Small intestine (tissue), 7 donors: Measurements from ENCODE around the gene EHD3. TPM values are rescaled to one million over a fixed set of nuclear protein-coding genes. Genes with fewer than 3 reads are reported as not detected.

ENCODE experiments used
- DNase-seq, 2 donors: peaks; one replicate each; pipeline versions ENCODE4 v3.0.0 to v3.0.0-alpha.2; 2013
- FAIRE-seq: peaks from 2 replicates; lab custom pipeline; 2012; peaks lifted over from hg19 to GRCh38; lab: Jason Lieb, UNC
- H3K27ac ChIP-seq, 3 donors: one replicate each; pipeline ENCODE4 v1.5.1; 2013; ENCODE audit warnings: low read length in 2 of 3, mild to moderate bottlenecking in 2 of 3, control low read depth in 1 of 3, inconsistent platforms in 1 of 3, low read depth in 1 of 3, moderate library complexity in 1 of 3
- H3K27me3 ChIP-seq, 3 donors: one replicate each; pipeline ENCODE4 v1.6.1; 2013; ENCODE audit warnings: low read length in 3 of 3, inconsistent platforms in 1 of 3; ENCODE audit not compliant: control insufficient read depth in 3 of 3, insufficient read depth in 3 of 3
- H3K36me3 ChIP-seq, 3 donors: one replicate each; pipeline ENCODE4 v1.6.1; 2013; ENCODE audit warnings: low read length in 3 of 3, inconsistent platforms in 1 of 3, low read depth in 1 of 3, mild to moderate bottlenecking in 1 of 3, moderate library complexity in 1 of 3; ENCODE audit not compliant: control insufficient read depth in 3 of 3, insufficient read depth in 2 of 3
- H3K4me1 ChIP-seq, 3 donors: one replicate each; pipeline ENCODE4 v1.6.1; 2013; ENCODE audit warnings: low read length in 2 of 3, inconsistent platforms in 1 of 3, low read depth in 1 of 3, mild to moderate bottlenecking in 1 of 3, moderate library complexity in 1 of 3; ENCODE audit not compliant: control insufficient read depth in 3 of 3, insufficient read depth in 2 of 3
- H3K4me3 ChIP-seq, 3 donors: one replicate each; pipeline ENCODE4 v1.5.1; 2013; ENCODE audit warnings: low read length in 3 of 3, control low read depth in 1 of 3, inconsistent platforms in 1 of 3, low read depth in 1 of 3, mild to moderate bottlenecking in 1 of 3, moderate library complexity in 1 of 3
- H3K9me3 ChIP-seq, 2 donors: one replicate each; pipeline ENCODE4 v1.6.1; 2013; ENCODE audit warnings: low read depth in 1 of 2, low read length in 1 of 2; ENCODE audit not compliant: control insufficient read depth in 2 of 2, insufficient read depth in 1 of 2
- WGBS, 3 donors: extraction: QIAGEN DNeasy Blood & Tissue Kit; methylation state at CpG; one replicate each; pipeline ENCODE4 v1.1.7; 2013; 5-methylcytosine and 5-hydroxymethylcytosine counted together
- polyA plus RNA-seq, 4 donors: library from polyadenylated mRNA; stranded (reverse) in 3 of 4; unstranded in 1 of 4; fragments of 200-250 nt in 3 of 4; fragments of 120-200 nt in 1 of 4; gene quantifications; one replicate each; pipeline versions ENCODE4 v1.2.1 to v1.2.3, GENCODE V29; 2013
- donor health status: healthy with polysubstance abuse.
- donor health status: control.
- donor health status: control.
- donor health status: Bipolar disorder and iron deficiency.
- donor health status: healthy.

The EHD3 gene
- polyA plus RNA-seq, 4 donors, result 0.22 to 2.7 (median 1.9) TPM

DNA sequence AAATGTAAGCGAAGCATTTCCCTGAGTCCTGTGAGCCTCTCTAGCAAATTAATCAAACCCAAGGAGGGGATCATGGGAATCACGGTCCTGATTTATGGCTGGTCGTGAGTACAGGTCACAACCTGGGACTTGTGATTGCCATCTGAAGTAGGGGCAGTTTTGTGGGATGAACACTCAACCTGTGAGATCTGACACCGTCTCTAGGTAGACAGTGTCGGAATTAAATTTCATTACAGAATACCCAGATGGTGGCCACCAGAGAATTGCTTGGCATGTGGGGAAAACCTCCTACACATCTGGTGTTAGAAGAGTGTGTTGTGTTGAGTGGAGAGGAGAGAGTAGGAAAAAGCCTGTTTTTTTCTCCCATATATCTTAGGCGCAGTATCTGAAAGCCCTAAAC is 29.2 kb upstream of the EHD3 start:
- Histone ChIP-seq H3K4me3 (no peak overlapping the region), H3K36me3 (no peaks in the 10 kb centered on the region), H3K9me3 (no peaks in the 10 kb centered on the region), H3K27ac (no peak overlapping the region), H3K27me3 (peaks cover 0 to 2% (median 0%) of the 10 kb centered on the region in 3 donors), H3K4me1 (no peaks in the 10 kb centered on the region)
- FAIRE-seq, result no peak
- no peak for DNase-seq
- 71 to 87% (median 77%) methylated on average over 6 of the region's 6 CpGs for WGBS, 3 donors

DNA sequence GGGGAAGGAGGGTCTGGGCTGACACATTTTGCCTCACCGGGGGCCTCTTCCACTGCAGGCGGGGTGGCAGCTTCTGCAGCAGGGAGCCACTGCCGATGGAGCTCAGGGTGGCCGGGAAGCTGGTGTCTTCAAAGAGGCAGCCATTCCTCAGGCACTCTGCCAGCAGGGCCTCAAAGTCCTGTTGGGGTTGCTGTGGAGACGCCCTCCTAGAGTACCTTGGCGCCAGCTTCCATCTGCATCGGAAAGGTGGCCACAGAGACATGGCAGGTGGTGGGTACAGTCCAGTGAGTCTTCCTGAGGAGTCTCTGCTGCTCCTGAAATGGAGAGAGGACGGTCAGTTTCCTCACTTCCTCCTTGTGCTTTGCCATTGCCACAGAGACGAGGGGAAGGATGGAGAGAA is 28.8 kb upstream of the EHD3 start:
- DNase-seq, result no peak
- peaks cover 0 to 2% (median 0%) of the 10 kb centered on the region in 3 donors for H3K27me3 ChIP-seq
- no peaks in the 10 kb centered on the region for H3K36me3 ChIP-seq
- no peaks in the 10 kb centered on the region for H3K9me3 ChIP-seq
- H3K4me3 ChIP-seq, result no peak overlapping the region
- whole genome bisulfite sequencing, 3 donors, result 51 to 77% (median 68%) methylated on average over 9 of the region's 9 CpGs
- no peak for FAIRE-seq
- H3K27ac ChIP-seq, result no peak overlapping the region
- no peaks in the 10 kb centered on the region for H3K4me1 ChIP-seq

DNA sequence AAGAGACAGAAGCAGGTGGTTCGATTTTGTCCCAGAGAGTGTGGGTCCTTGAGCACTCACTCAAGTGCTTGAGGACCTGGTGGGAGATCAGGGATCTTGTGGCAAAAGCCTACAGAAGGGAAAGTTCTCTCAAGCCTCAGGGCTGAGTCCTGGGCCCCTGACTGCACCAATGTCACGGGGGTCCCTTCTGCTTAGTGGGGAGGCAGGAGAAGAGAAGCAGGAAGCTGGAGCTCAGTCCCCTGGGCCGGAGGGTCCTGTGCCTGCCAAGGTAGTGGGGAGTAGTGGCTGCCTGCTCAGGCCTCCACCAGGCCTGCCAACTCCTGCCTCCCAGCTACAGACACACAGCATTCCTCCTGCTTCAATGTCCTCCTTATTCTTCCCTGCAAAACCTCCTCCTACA is 28.3 kb upstream of the EHD3 start:
- peaks cover 0 to 2% (median 0%) of the 10 kb centered on the region in 3 donors for H3K27me3 ChIP-seq
- H3K9me3 ChIP-seq, result no peaks in the 10 kb centered on the region
- no peaks in the 10 kb centered on the region for H3K4me1 ChIP-seq
- no peak overlapping the region for H3K27ac ChIP-seq
- WGBS, 3 donors, result 62 to 89% (median 84%) methylated on average over 3 of the region's 3 CpGs
- no peak for FAIRE-seq
- no peaks in the 10 kb centered on the region for H3K36me3 ChIP-seq
- no peak for DNase-seq
- no peak overlapping the region for H3K4me3 ChIP-seq

DNA sequence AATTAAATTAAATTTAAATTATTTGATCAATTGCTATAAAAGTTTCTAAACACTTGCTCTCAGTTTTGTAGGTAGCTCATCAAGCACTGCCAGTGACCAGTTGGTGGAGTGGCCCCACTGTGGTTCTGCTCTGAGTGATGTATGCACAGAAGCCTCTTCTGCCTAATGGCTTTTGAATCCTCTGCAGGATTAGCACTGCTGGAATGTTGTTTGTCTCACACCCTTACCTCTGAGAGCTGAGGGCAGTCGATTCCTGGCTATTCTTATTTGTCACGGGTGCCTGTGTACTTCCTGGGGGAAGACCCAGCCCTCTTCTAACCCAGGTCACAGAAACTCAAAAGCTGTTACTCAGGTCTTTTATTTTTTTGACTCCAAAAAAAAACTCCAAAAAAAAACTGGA is 26.2 kb upstream of the EHD3 start:
- H3K4me3 ChIP-seq, result no peak overlapping the region
- no peak for DNase-seq
- 47 to 53% (median 50%) methylated on average over 2 of the region's 2 CpGs for WGBS, 3 donors

DNA sequence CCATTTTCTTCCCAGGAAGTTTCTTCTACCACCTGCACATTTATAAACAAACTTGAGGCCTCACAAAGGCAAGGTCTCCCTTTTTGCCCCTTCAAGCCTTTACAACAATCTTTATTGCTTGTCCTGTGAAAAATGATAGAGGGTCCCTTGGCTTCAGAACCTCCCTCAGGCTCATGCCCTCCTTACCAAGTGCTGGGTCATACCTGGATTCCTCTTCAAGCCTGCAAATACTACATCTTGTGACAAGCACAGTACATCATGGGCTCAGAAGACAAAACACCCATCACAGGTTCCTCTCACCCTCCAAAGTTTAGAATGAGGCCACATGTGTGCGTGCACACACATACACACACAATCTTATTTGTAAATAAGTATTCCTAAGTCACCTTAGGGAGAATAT is 25.7 kb upstream of the EHD3 start:
- Histone ChIP-seq H3K27ac (no peak overlapping the region), H3K9me3 (no peaks in the 10 kb centered on the region), H3K36me3 (no peaks in the 10 kb centered on the region), H3K27me3 (peaks cover 0 to 2% (median 0%) of the 10 kb centered on the region in 3 donors), H3K4me3 (no peak overlapping the region), H3K4me1 (no peaks in the 10 kb centered on the region)
- 90 to 95% (median 92%) methylated on average over 1 of the region's 1 CpG for WGBS, 3 donors
- FAIRE-seq (no peak), DNase-seq (no peak)

More for the DNA sequence above, 26.2 kb upstream of the EHD3 start:
- peaks cover 0 to 2% (median 0%) of the 10 kb centered on the region in 3 donors for H3K27me3 ChIP-seq
- H3K4me1 ChIP-seq, result no peaks in the 10 kb centered on the region
- no peak for FAIRE-seq
- no peaks in the 10 kb centered on the region for H3K9me3 ChIP-seq
- no peak overlapping the region for H3K27ac ChIP-seq
- H3K36me3 ChIP-seq, result no peaks in the 10 kb centered on the region

DNA sequence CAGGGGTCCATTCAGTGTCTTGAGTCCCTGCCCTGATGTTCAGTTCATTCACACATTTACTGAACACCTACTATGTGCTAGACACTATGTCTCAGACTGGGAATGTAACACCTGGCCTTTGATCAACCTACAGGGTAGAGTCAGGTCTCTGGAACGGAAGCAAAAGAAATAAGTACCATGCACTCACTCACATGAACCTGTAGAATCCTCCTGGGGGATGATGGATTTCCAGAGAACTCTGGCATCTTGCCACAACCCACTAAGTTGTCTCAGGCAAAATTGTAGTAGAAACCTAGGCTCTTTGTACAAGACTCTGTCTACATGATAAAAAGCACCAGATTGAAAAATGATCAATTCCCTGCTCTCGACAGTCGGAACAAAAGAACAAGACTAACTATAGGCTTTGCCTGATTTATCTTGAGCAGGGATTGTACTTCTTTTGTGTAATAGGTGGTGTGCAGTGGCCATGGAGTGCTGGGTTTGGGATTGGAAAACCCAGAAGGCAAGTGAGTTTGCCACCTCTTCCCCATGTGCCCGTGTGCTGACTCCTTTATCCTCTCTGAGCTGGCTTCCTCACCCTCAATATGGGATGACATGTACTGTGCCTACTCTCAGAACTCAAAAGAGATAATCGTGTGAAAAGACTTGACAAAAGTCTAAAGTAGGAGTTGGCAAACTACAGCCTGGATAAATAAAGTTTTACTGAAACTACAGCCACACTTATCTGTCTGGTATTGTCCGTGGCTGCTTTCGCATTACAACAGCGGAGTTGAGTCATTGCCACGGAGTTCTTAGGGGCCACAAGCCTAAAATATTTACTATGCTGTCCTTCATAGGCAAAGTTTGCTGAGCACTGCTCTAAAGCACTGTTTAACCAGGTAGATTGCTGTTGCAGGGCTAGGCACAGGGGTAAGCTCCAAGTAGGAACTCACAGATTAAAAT is 21.0 kb upstream of the EHD3 start:
- Histone ChIP-seq H3K36me3 (no peaks in the 10 kb centered on the region), H3K4me3 (no peak overlapping the region), H3K9me3 (no peaks in the 10 kb centered on the region), H3K27ac (no peak overlapping the region), H3K27me3 (no peaks in the 10 kb centered on the region), H3K4me1 (no peaks in the 10 kb centered on the region)
- DNase-seq (no peak), FAIRE-seq (no peak)
- 69 to 75% (median 70%) methylated on average over 9 of the region's 9 CpGs for WGBS, 3 donors

DNA sequence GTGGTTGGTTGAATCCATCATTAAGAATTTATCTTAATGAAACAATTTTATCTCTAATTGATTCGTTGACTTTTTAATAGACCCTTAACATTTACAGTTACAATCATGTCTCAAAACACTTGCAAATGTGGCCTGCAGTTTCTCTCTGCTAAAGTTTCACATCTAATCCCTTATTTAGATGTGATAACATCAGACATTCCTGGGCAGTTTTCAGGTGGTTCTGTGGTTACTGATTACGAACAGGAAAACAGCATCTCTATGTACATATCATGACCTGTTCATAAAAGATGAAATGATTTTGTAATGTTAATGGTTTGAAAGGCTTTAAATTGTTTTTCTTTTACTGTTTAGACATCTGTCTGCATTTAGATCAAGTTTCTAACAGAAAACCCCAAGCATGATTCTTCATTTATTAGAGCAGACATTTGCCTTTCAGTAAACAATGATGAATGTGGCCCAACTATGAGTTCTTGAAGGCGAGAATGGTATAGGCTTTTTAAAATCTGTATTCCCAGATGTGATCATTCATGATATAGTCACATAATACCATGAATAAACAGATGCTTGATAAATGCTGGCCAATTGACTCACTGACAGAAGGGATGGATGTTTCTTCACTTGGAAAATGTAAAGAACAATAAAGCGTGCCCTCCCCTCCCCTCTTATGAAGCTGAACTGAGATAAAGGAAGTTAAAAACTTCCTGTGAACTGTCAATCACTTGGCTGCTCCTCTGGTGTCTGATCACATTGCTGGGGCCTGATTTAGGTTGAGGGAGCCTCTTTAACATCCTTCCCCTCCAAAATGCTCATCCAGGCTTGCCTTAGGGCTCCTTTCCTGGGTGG is 20.1 kb upstream of the EHD3 start:
- Histone ChIP-seq H3K27me3 (no peaks in the 10 kb centered on the region), H3K4me1 (no peaks in the 10 kb centered on the region), H3K36me3 (no peaks in the 10 kb centered on the region), H3K27ac (no peak overlapping the region), H3K4me3 (no peak overlapping the region), H3K9me3 (no peaks in the 10 kb centered on the region)
- 15 to 69% (median 61%) methylated on average over 4 of the region's 4 CpGs for WGBS, 3 donors
- DNase-seq (no peak), FAIRE-seq (no peak)

DNA sequence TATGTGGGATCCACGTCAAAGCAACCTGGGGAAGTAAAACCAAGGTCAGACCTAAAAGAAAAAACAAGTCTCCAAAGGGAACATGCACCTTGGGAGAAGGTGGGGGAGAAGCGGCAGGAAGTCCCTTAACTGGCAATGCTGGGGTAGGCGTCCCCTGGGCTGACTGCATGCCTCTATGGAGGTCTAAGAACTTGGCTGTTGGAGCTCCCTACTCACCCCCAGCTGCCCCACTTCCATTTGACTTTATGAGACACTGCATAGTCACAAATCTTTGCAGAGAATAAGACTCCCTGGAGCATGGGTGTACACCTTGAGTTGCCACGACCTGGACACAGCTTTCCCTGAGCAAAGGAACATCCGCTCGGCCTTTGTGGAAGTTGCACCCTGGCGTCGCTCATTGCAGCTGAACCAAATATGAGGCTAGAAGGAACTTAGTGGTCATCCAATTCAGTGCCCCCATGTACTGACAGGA is 19.5 kb upstream of the EHD3 start:
- Histone ChIP-seq H3K36me3 (no peaks in the 10 kb centered on the region), H3K4me1 (no peaks in the 10 kb centered on the region), H3K27ac (no peak overlapping the region), H3K27me3 (no peaks in the 10 kb centered on the region), H3K9me3 (no peaks in the 10 kb centered on the region), H3K4me3 (no peak overlapping the region)
- WGBS, 3 donors, result 83 to 93% (median 89%) methylated on average over 8 of the region's 8 CpGs
- DNase-seq, result no peak
- FAIRE-seq, result no peak
